ENCODE data around the gene HTR2B.
A peak's percentile ranks its signal among the peaks of the same experiment; 100 is the strongest.
"Not testable (repeated sequence)": the region's sequence is repeated elsewhere in the genome, so short reads cannot be mapped to it uniquely, and the experiment has no call there.

The HTR2B gene

DNA sequence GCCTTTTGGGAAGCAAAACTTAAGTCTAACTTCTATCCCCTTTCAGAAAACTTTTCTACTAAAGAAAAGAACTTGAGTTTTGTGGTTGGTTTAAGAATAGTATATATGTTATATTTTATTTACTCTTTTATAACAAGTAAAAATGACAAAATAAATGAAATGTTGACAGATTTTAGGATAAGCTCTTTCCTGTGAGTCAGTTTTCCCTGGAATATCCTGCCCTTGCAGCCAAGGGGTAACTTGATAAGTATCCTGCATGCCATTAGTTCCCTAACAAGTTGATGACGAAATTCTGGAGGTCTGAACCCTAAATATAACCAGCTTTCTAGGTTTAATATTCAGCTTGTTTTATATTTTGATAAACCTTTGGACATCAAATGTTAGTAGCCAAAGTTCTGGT, 7.3 kb upstream of the HTR2B start:
- DNase-seq: no peak

DNA sequence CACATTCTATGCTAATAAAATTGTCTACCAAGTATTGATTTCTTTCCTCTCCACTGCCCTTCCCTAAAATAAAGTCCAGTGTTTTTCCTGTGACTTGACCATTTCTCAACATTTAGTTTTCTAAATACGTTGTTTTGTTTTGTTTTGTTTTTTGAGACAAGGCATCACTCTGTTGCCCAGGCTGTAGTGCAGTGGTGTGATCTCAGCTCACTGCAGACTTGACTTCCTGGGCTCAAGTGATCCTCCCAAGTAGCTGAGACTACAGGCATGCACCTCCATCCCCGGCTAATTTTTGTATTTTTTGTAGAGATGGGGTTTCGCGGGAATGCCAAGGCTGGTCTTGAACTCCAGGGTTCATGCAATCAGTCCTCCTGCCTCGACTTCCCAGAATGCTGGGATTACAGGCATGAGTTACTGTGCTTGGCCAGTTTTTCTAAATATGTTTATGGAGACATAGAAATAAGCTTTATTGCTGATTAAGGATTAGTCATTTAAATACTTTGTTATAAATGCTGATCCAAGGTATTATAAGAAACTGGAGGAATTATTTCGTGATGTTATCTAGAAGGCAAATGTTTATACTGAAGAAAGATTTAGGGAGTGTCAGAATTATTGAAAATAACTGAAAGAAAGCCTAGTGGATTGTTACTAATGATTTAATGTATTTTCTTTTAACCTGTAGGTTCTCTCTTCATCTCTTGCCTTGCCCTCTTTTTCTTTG, 5.7 kb upstream of the HTR2B start:
- DNase-seq: no peak

DNA sequence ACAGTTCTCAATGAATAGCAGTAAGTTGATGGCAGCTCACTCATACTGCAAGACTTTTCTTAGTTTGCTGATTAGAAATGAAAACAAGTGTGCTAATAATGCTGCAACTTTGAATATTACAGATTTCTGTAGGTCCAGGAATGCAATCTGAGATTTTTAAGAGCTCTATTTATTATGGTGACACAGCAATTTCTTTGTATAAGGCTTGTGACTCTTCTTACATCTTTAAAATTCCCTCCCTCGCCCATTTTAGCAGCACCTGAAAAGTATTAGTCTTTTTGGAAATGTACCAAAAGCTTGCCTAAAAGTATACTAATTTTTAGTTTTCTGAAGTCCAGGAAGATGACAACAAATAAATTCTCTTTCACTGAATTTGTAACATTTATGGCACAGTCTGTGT, 4.4 kb upstream of the HTR2B start:
- DNase-seq: no peak

GRCh38 chr2:231128541-231128940, 3.7 kb upstream of the HTR2B start:
- no peak for DNase-seq

GRCh38 chr2:231127936-231128335, 3.1 kb upstream of the HTR2B start:
- DNase-seq: no peak

GRCh38 chr2:231127480-231127879, 2.6 kb upstream of the HTR2B start:
- no peak for DNase-seq

GRCh38 chr2:231126123-231126522, 1.3 kb upstream of the HTR2B start:
- DNase-seq: no peak

GRCh38 chr2:231123362-231123898, 1.4 kb downstream of the HTR2B start:
- no peak for DNase-seq

DNA sequence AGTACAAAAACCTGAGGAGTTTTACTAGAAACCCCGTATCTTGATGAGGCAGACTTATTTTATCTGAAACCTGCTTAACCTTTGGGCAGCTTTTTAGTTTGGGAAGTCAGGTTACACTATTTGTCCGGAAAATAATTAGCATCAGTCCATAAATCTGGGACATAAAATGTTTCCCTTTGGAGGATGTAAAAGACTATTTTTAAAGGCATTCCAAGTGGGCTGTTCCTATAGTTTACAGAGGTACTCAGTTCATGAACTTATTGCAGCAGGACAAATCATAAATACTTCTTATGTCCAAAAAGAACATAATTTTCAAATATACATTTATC, 6.3 kb downstream of the HTR2B start:
- no peak for DNase-seq

DNA sequence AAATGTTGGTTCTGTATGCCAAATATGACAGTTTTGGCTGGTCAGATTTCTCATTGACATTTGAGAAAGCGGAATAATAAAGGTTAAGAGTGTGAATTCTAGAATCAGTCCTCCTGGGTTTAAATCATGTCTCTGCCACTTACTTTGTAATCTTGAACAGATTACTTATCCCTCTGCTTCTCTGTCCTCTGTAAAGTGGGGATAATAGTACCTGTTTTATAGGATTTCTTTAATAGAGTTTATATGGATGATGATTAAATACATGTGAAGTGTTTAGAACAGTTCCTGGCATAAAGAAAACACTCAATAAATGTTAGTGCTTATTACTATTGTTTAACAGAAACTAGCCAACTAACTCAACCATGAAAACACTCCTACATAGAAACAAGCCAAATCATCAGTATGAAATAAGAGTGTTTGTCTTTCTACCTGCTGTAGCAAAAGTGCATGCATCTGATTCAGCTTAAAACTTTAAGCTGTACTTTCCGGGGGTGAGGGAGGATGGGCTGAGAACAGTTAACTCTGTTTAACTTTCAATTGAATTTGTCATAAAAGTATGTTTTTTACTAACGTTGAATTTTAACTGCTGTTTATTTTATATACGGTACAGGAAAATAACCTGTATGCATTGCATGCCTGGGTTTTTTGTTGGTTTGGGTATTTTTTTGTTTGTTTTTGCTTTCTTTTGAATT, 6.8 kb downstream of the HTR2B start:
- no peak for DNase-seq

DNA sequence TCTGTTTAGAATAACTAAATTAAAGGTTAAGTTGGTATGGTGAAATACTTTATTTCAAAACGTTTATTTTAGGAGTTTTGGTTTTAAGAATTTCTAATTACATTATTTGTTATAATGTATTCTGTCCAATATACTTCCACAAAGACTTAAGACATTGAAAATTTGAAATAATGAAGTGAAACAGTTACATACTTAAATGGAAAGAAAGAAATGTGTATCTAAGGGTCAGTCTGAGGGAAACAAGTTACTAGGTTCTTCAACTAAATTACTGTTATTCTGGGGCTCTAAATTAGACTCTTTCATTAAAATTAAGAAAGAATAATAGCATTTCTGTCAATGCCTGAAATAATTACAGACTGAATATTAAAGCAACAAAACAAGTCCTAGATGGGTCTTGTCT, 7.7 kb downstream of the HTR2B start:
- no peak for DNase-seq

GRCh38 chr2:231115651-231116050, 9.2 kb downstream of the HTR2B start:
- DNase-seq: no peak

DNA sequence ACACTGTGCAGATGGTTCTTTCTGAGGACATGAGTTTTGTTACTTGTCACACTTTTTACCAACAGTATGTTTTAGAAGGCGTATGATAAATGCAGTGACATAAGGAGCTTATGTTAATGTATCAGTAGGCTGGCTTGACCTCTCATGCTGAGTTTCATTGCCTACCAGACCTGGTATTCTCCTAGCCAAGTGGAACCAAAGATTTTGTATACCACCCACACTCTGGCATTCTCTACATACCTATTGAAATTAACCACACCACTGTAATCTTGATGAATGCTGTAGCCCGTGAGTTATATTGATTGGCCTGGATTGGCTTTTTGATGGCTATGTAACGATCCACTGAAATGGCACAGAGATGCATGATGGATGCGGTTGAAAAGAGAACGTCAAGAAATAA, 11.4 kb downstream of the HTR2B start:
- DNase-seq: no peak

DNA sequence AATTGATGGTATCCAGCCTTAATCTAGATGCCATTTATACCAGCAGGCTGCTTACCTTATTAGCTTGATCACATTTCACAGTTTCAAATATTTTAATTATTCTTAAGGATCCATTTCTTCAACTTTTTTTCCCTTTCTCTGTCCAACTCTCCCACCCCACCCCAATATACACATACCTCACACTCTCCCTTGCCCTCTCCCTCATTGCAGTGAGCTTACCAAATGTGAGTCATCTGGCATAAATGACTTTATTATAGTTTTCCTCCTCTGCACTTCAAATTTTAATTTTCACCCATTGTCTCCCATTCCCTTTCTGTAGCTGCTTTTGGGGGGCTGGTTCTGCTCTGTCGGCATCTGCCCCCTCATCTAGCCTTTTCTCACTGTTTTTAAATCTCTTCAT, 12.9 kb downstream of the HTR2B start:
- no peak for DNase-seq

GRCh38 chr2:231110551-231110950, 14.3 kb downstream of the HTR2B start:
- DNase-seq: no peak

- peak; percentile 3 for DNase-seq
Observed at GRCh38 chr2:231104115-231104713, 20.6 kb downstream of the HTR2B start.

DNA sequence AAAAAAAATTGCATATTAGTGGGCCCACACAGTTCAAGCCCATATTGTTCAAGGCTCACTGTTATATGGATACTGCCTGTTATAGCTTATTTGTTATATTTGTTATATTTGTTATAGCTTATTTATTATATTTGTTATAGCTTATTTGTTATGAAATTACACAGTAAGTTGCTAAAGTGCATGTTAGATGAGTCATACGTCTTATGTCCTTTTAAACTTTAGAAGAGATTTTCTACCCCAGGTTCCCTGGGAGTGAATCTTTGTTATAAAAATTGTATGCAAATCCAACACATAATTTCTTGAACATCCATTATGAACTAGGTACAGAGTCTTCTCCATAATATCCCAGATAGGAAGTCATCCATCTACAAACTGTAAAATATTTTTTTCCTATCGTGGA, 22.1 kb downstream of the HTR2B start:
- no peak for DNase-seq

DNA sequence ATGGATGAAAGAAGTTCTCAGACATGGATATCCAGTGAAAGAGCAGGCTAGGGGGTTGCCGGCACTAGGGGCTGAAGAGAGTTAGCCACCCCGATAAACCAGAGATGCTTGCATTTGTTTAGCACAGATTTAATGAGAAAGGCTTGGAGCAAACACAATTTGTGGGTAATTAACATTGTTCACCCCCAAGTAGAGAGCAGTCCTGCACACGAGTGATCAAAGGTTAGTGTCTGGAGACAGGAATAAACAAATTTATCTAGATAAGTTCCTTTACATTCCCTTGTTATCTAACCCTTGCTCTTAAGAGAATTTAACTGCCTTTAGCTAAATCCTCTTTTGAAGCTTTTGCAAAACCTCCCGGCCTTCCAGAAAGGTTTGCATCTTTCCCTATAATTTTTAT, 23.9 kb downstream of the HTR2B start:
- no peak for DNase-seq

DNA sequence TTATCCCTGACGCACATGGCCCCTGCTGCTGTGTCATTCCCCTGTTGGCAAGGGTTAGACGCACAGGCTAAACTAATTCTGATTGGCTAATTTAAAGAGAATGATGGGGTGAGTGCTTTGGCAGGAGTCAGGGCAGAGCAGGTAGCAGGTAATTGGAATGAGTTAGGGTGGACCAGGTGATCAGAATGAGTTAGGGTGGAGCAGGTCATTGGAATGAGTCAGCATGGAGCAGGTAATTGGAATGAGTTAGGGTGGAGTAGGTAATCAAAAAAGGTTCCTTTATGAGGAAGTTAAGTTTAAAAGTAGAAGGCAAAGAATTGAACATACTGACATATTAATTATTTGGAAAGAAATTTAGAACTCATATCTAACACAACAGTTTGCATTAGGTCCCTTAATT, 24.5 kb downstream of the HTR2B start:
- DNase-seq: not testable (repeated sequence)

- no peak for DNase-seq
Observed at GRCh38 chr2:231099918-231100317, 24.9 kb downstream of the HTR2B start.

DNA sequence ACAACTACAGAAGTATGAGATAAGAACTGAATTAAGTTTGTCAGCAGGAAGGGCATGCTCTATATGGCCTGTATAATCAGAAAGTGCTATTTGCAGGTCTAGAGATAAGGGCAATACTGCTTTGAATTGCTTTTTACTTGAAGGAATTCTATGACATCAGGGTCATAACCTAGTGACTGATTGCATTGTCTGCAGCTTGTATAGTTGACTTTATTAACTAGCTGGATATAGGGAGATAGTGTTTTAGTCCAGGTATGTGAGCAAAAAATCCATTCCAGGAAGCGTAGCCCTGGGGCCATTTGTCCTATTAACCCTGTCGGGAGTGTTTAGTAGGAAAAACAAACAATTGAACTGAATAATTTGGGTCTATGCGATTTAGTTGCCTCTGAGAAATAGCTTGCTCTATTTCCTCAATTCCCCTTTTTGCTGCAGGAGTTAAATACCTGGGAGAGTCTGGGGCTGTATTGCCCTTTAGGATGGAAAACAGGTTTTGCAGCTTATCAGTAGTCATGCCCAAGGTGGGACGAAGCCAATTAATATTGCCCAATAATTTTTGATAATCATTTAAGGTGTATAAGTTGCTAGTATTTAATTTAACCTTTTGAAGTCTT, 30.0 kb downstream of the HTR2B start:
- no peak for DNase-seq

- DNase-seq: no peak
Observed at GRCh38 chr2:231093933-231094332, 30.9 kb downstream of the HTR2B start.

GRCh38 chr2:231088754-231089153, 36.1 kb downstream of the HTR2B start:
- DNase-seq: no peak

DNA sequence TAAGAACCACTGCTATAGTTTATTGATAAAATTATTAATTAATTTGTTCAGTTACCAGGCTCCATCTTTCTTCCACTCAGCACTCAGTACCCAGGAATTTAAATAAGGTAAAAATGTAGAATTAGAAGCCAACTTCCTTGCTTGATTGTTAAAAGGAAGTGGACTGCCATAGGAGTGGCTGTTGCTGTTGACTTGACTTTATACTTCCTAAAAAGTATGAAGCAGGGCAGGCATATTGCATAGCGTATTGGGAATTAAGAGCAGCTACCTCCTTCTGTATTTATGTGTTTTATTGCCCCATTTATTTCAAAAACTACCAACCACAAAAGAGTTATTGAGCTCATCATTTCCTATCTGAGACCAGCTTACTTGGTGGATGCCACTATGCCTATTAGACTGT, 40.3 kb downstream of the HTR2B start:
- DNase-seq: no peak
